GM12874 (cell line): ENCODE measurements around the gene TEX22.

Experiments
- CTCF ChIP-seq: IDR thresholded peaks from 2 replicates; pipeline ENCODE4 v1.5.1; 2011; ENCODE audit warnings: low read depth, mild to moderate bottlenecking, control low read depth, low read length, moderate library complexity; ENCODE audit not compliant: insufficient read depth

Gene TEX22

GRCh38 chr14:105383083-105383730 is 15.1 kb upstream of the TEX22 start:
- TF ChIP-seq CTCF: no peak

- TF ChIP-seq CTCF: no peak
Measured at GRCh38 chr14:105384041-105384557, 14.2 kb upstream of the TEX22 start.

GRCh38 chr14:105384605-105385321 is 13.6 kb upstream of the TEX22 start:
- no peak for TF ChIP-seq CTCF

GRCh38 chr14:105385322-105385637 is 13.1 kb upstream of the TEX22 start:
- no peak for TF ChIP-seq CTCF

GRCh38 chr14:105385698-105386365 is 12.5 kb upstream of the TEX22 start:
- TF ChIP-seq CTCF: no peak

- TF ChIP-seq CTCF: no peak
Measured at GRCh38 chr14:105386581-105387529, 11.5 kb upstream of the TEX22 start.
